ENCODE data around the gene QTRT2.

QTRT2 gene

GRCh38 chr3:114078126-114078525 is 21.6 kb downstream of the QTRT2 start:
- DNase-seq (ENCODE audit: low spot score): no peak

GRCh38 chr3:114079761-114080160 is 23.2 kb downstream of the QTRT2 start:
- no peak for DNase-seq (ENCODE audit: low spot score)

GRCh38 chr3:114080201-114080600 is 23.7 kb downstream of the QTRT2 start:
- no peak for DNase-seq (ENCODE audit: low spot score)

GRCh38 chr3:114081037-114081436 is 24.5 kb downstream of the QTRT2 start:
- DNase-seq (ENCODE audit: low spot score): no peak

- DNase-seq (ENCODE audit: low spot score): no peak
These were observed 26.6 kb downstream of the QTRT2 start for GRCh38 chr3:114083112-114083511.

- DNase-seq (ENCODE audit: low spot score): no peak
These were observed 29.8 kb downstream of the QTRT2 start for GRCh38 chr3:114086356-114086755.

GRCh38 chr3:114089675-114090074 is 33.1 kb downstream of the QTRT2 start:
- no peak for DNase-seq (ENCODE audit: low spot score)

- DNase-seq (ENCODE audit: low spot score): no peak
These were observed 35.8 kb downstream of the QTRT2 start for GRCh38 chr3:114092151-114093015.

GRCh38 chr3:114093016-114093380 is 36.5 kb downstream of the QTRT2 start:
- DNase-seq (ENCODE audit: low spot score): no peak

GRCh38 chr3:114093596-114093995 is 37.1 kb downstream of the QTRT2 start:
- no peak for DNase-seq (ENCODE audit: low spot score)

GRCh38 chr3:114095796-114096195 is 39.3 kb downstream of the QTRT2 start:
- no peak for DNase-seq (ENCODE audit: low spot score)

GRCh38 chr3:114101101-114101500 is 44.6 kb downstream of the QTRT2 start:
- no peak for DNase-seq (ENCODE audit: low spot score)

- no peak for DNase-seq (ENCODE audit: low spot score)
These were observed 46.6 kb downstream of the QTRT2 start for GRCh38 chr3:114103181-114103580.

GRCh38 chr3:114103858-114104257 is 47.3 kb downstream of the QTRT2 start:
- DNase-seq (ENCODE audit: low spot score): no peak

- DNase-seq (ENCODE audit: low spot score): no peak
These were observed 47.9 kb downstream of the QTRT2 start for GRCh38 chr3:114104414-114104813.

GRCh38 chr3:114108137-114108536 is 51.6 kb downstream of the QTRT2 start:
- no peak for DNase-seq (ENCODE audit: low spot score)

GRCh38 chr3:114110439-114110838 is 53.9 kb downstream of the QTRT2 start:
- no peak for DNase-seq (ENCODE audit: low spot score)

- DNase-seq (ENCODE audit: low spot score): no peak
These were observed 54.7 kb downstream of the QTRT2 start for GRCh38 chr3:114111060-114111770.

GRCh38 chr3:114112696-114113095 is 56.2 kb downstream of the QTRT2 start:
- DNase-seq (ENCODE audit: low spot score): no peak

- no peak for DNase-seq (ENCODE audit: low spot score)
These were observed 58.2 kb downstream of the QTRT2 start for GRCh38 chr3:114114719-114115118.

- no peak for DNase-seq (ENCODE audit: low spot score)
These were observed 58.6 kb downstream of the QTRT2 start for GRCh38 chr3:114115143-114115542.

GRCh38 chr3:114119776-114120175 is 63.2 kb downstream of the QTRT2 start:
- DNase-seq (ENCODE audit: low spot score): no peak

GRCh38 chr3:114120211-114120610 is 63.7 kb downstream of the QTRT2 start:
- DNase-seq (ENCODE audit: low spot score): no peak

All from iPS-NIHi11 (cell line).